K562 (cell line): ENCODE results near the gene FOSL2.

Experiments
- CTCF ChIP-seq, 3 experiments: IDR thresholded peaks in 2 of 3; conservative IDR thresholded peaks in 1 of 3; 2 replicates each; pipeline ENCODE4 v1.5.1; 2011 to 2012; ENCODE audit warnings: low read length in 3 of 3, mild to moderate bottlenecking in 3 of 3, control low read depth in 2 of 3, improper control_type of control experiment in 1 of 3, inconsistent platforms in 1 of 3, low read depth in 1 of 3, mixed read lengths in 1 of 3, moderate library complexity in 1 of 3; ENCODE audit not compliant: insufficient read depth in 2 of 3
- NR2C2 ChIP-seq, 2 experiments: fragments of 200-800 bp in 1 of 2; sonication (Bioruptor generic) in 1 of 2; sonication (generic) in 1 of 2; formaldehyde crosslinking in 1 of 2; IDR thresholded peaks; 2 replicates each; pipeline versions ENCODE4 v1.6.1 to v1.8.0; 2016 to 2022; ENCODE audit warnings: mild to moderate bottlenecking in 1 of 2, missing compliant biosample characterization in 1 of 2, missing genetic modification characterization in 1 of 2, missing genetic modification reagents in 1 of 2
- TAF1 ChIP-seq: IDR thresholded peaks from 2 replicates; pipeline ENCODE4 v1.6.1; 2011; ENCODE audit warnings: mild to moderate bottlenecking, low read length, moderate library complexity; ENCODE audit not compliant: insufficient read depth, control insufficient read depth, severe bottlenecking; ENCODE audit errors: extremely low read depth
- THRA ChIP-seq: fragments of 450-650 bp; IDR thresholded peaks from 2 replicates; pipeline ENCODE4 v1.6.1; 2017; ENCODE audit warnings: mild to moderate bottlenecking, moderate library complexity
- ZNF583 ChIP-seq: fragments of 250-450 bp; sonication (Bioruptor Pico); IDR thresholded peaks from 2 replicates; pipeline ENCODE4 v1.4.0; 2020

- TF ChIP-seq TAF1 (no peak), CTCF (IDR thresholded peaks at IDR 0.05 in 2 of 3, conservative IDR thresholded peaks at IDR 0.05 in 1 of 3; ENCODE audit: insufficient read depth in 2 of 3, low read depth in 1 of 3, low read length in 3 of 3) (no peak), NR2C2 (CRISPR knock-in tag; IDR thresholded peaks at IDR 0.05) (no peak), NR2C2 (tag; IDR thresholded peaks at IDR 0.05) (no peak), THRA (no peak), ZNF583 (CRISPR knock-in tag) (no peak)
Measured at GRCh38 chr2:28380219-28380618, 12.4 kb upstream of the FOSL2 start.
